RWPE1 (cell line): Measurements from ENCODE around the gene GRIK2.
"Not testable (repeated sequence)": the region's sequence is repeated elsewhere in the genome, so short reads cannot be mapped to it uniquely, and the experiment has no call there.

Experiments used
- CTCF ChIA-PET: fragments of 350-600 bp; sonication (Branson Sonifier 250); formaldehyde crosslinking; extraction: SDS; loops from one replicate; lab custom pipeline; 2021; lab: Yijun Ruan, JAX
- POLR2A ChIA-PET: fragments of 400-600 bp; formaldehyde crosslinking; extraction: SDS; loops from one replicate; lab custom pipeline; 2020; ENCODE audit warnings: antibody characterized with exemption; ENCODE audit not compliant: low non-redundant PET; lab: Yijun Ruan, JAX
- DNase-seq: peaks from one replicate; pipeline ENCODE4 v3.0.0; 2012; ENCODE audit warnings: low spot score
- H3K27ac ChIP-seq: fragments of 450-650 bp; 2 replicates; pipeline ENCODE4 v1.5.1; 2017
- TF ChIP-seq, protein P1 (sequence below): fragments of 450-650 bp; conservative IDR thresholded peaks from 2 replicates; pipeline ENCODE4 v1.5.1; 2017; ENCODE audit warnings: low read depth, mild to moderate bottlenecking

GRIK2 gene

DNA sequence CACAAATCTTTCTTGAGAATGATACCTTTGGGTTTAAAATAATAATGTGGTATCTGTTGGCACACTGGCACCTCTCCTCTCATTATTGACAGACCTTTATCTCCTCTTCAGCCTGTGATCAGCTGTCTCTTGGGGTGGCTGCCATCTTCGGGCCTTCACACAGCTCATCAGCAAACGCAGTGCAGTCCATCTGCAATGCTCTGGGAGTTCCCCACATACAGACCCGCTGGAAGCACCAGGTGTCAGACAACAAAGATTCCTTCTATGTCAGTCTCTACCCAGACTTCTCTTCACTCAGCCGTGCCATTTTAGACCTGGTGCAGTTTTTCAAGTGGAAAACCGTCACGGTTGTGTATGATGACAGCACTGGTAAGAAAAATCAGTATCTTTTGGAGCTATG is 232.8 kb downstream of the GRIK2 start:
- DNase-seq = no peak
- ChIA-PET CTCF (no interaction called here), POLR2A (no interaction called here)
- TF ChIP-seq, protein P1, sequence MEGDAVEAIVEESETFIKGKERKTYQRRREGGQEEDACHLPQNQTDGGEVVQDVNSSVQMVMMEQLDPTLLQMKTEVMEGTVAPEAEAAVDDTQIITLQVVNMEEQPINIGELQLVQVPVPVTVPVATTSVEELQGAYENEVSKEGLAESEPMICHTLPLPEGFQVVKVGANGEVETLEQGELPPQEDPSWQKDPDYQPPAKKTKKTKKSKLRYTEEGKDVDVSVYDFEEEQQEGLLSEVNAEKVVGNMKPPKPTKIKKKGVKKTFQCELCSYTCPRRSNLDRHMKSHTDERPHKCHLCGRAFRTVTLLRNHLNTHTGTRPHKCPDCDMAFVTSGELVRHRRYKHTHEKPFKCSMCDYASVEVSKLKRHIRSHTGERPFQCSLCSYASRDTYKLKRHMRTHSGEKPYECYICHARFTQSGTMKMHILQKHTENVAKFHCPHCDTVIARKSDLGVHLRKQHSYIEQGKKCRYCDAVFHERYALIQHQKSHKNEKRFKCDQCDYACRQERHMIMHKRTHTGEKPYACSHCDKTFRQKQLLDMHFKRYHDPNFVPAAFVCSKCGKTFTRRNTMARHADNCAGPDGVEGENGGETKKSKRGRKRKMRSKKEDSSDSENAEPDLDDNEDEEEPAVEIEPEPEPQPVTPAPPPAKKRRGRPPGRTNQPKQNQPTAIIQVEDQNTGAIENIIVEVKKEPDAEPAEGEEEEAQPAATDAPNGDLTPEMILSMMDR = no peak
- no peak overlapping the region for H3K27ac ChIP-seq

- ChIA-PET POLR2A (no interaction called here), CTCF (no interaction called here)
- TF ChIP-seq, protein P1 = no peak
- DNase-seq = no peak
- no peak overlapping the region for H3K27ac ChIP-seq
Measured at GRCh38 chr6:101630941-101631340, 237.4 kb downstream of the GRIK2 start.

GRCh38 chr6:101633081-101633480 is 239.6 kb downstream of the GRIK2 start:
- DNase-seq = no peak
- TF ChIP-seq, protein P1 = no peak
- no peak overlapping the region for H3K27ac ChIP-seq
- ChIA-PET CTCF (no interaction called here), POLR2A (no interaction called here)

DNA sequence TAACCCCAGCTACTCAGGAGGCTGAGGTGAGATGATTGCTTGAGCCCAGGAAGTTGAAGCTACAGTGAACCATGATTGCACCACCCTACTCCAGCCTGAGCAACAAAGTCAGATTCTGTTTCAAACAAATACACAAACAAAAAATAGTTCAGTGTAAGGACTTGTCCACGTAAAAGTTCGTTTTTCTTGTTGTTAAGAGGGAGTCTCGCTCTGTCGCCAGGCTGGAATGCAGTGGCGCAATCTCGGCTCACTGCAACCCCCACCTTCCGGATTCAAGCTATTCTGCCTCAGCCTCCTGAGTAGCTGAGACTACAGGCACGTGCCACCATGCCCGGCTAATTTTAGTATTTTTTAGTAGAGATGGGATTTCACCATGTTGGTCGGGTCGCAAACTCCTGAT is 245.4 kb downstream of the GRIK2 start:
- CTCF ChIA-PET, DNase-seq, POLR2A ChIA-PET, H3K27ac ChIP-seq: not testable (repeated sequence)

GRCh38 chr6:101640131-101640530 is 246.6 kb downstream of the GRIK2 start:
- H3K27ac ChIP-seq = no peak overlapping the region
- TF ChIP-seq, protein P1 = no peak
- DNase-seq = no peak
- POLR2A ChIA-PET = no interaction called here
- CTCF ChIA-PET = no interaction called here

GRCh38 chr6:101645770-101646169 is 252.3 kb downstream of the GRIK2 start:
- TF ChIP-seq, protein P1 = no peak
- no peak overlapping the region for H3K27ac ChIP-seq
- CTCF ChIA-PET = no interaction called here
- POLR2A ChIA-PET = no interaction called here
- no peak for DNase-seq

DNA sequence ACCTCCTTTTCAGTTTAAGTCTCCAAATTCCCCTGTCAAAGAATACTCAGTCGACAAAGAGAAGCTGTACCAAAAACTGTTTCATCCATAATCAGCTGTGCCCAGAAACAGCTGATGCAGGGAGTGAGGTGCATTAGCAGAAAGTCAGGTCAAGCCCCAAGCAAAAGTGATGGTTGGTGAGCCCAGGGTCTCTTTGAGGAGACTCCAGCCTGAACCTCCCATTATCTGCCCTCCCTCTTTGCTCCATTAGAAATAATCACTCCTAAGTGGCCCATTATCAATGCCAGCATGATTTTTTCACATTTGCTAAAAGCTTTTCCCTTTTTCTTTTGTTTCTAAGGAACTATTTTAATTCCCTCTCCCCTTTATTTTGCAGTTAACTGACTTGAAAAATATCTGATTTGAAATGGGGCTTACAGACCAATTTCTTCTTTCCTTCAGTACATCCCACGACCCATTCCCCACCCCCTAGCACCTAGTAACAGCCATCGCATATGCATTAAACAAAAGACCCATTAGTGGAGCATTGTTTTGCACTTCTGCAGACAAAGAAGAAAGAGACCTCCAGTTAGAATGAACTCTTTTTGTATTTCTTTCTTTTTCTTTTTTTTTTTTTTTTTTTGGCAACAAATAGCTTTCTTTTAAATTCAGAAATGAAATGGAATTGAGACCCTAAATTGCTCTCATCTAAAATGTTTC is 257.0 kb downstream of the GRIK2 start:
- H3K27ac ChIP-seq = no peak overlapping the region
- no peak for DNase-seq
- POLR2A ChIA-PET = no interaction called here
- TF ChIP-seq, protein P1 = no peak
- CTCF ChIA-PET = no interaction called here
